PC-9 (cell line): Measurements from ENCODE around the gene CABS1.

Source experiments
- CTCF ChIP-seq: fragments of 200-600 bp; sonication (generic); conservative IDR thresholded peaks from 2 replicates; pipeline ENCODE4 v1.6.1; 2017; ENCODE audit warnings: mixed run types, antibody characterized with exemption, mild to moderate bottlenecking, moderate library complexity
- EZH2 ChIP-seq: fragments of 200-600 bp; sonication (generic); IDR thresholded peaks from 2 replicates; pipeline ENCODE4 v1.8.0; 2017; ENCODE audit warnings: antibody characterized with exemption, low read depth

GRCh38 chr4:70303090-70303489 lies 31.7 kb upstream of the CABS1 start:
- TF ChIP-seq EZH2: no peak
- no peak for TF ChIP-seq CTCF
